Gastrocnemius medialis (tissue), 4 donors: Measurements from ENCODE around the gene APBA2. TPM values are rescaled to one million over a fixed set of nuclear protein-coding genes. Genes with fewer than 3 reads are reported as not detected.
"Not testable (repeated sequence)": the region's sequence is repeated elsewhere in the genome, so short reads cannot be mapped to it uniquely, and the experiment has no call there.

Experiments
- ATAC-seq, 2 donors: fragments of 150-250 bp; one replicate each; pipeline ENCODE4 v1.9.1; 2016
- DNase-seq, 2 donors: peaks; one replicate each; pipeline ENCODE4 v3.0.0-alpha.2; 2019
- H3K27ac ChIP-seq, 4 donors: fragments of 200-600 bp; sonication (generic); 1 replicate in 1 of 4; 2 replicates in 3 of 4; pipeline ENCODE4 v1.5.1; 2016 to 2018; ENCODE audit warnings: mild to moderate bottlenecking in 2 of 4, moderate library complexity in 1 of 4
- H3K27me3 ChIP-seq, 3 donors: fragments of 200-600 bp; sonication (generic) in 2 of 3; 1 replicate in 1 of 3; 2 replicates in 2 of 3; pipeline versions ENCODE4 v1.5.1 to v1.6.0; 2016 to 2019; ENCODE audit warnings: mild to moderate bottlenecking in 1 of 3, moderate library complexity in 1 of 3
- H3K36me3 ChIP-seq, 2 donors: fragments of 200-600 bp; sonication (generic) in 1 of 2; one replicate each; pipeline ENCODE4 v1.5.1; 2017 to 2018
- H3K4me1 ChIP-seq, 2 donors: fragments of 200-600 bp; sonication (generic) in 1 of 2; one replicate each; pipeline ENCODE4 v1.5.1; 2016 to 2017; ENCODE audit warnings: mild to moderate bottlenecking in 2 of 2
- H3K4me3 ChIP-seq, 4 donors: fragments of 200-600 bp; sonication (generic) in 3 of 4; 1 replicate in 1 of 4; 2 replicates in 3 of 4; pipeline ENCODE4 v1.5.1; 2016 to 2019; ENCODE audit warnings: mild to moderate bottlenecking in 2 of 4
- H3K9me3 ChIP-seq, 3 donors: fragments of 200-600 bp; sonication (generic) in 2 of 3; 1 replicate in 1 of 3; 2 replicates in 2 of 3; pipeline ENCODE4 v1.5.1; 2016 to 2019
- POLR2A ChIP-seq, 2 donors: fragments of 450-650 bp; IDR thresholded peaks; one replicate each; pipeline ENCODE4 v1.6.1; 2017; ENCODE audit warnings: antibody characterized with exemption in 2 of 2, mild to moderate bottlenecking in 2 of 2, moderate library complexity in 2 of 2
- in situ Hi-C, 4 donors: fragments of 200-750 bp; cut with MboI; loops; one replicate each; pipeline versions ENCODE4 v1.15.0 to v1.8.0; 2017; ENCODE audit warnings: low sequenced_read_pairs in 4 of 4
- intact Hi-C: fragments of 100-400 bp; cut with DNase I; formaldehyde crosslinking; loops from one replicate; pipeline ENCODE4 v1.15.1; 2023; ENCODE audit warnings: low total_unique reads
- total RNA-seq, 4 donors: library from RNA; depleted of rRNA; stranded (reverse); fragments of >200 nt; gene quantifications; one replicate each; pipeline versions ENCODE4 v1.1.0 to v1.2.3, GENCODE V29; 2016
- TF ChIP-seq, protein P1 (sequence below), 5 experiments: fragments of 450-650 bp in 3 of 5; fragments of 200-600 bp in 2 of 5; sonication (generic) in 2 of 5; IDR thresholded peaks in 4 of 5; conservative IDR thresholded peaks in 1 of 5; 1 replicate in 4 of 5; 2 replicates in 1 of 5; pipeline ENCODE4 v1.5.1; 2016 to 2019; ENCODE audit warnings: antibody characterized with exemption in 5 of 5, mild to moderate bottlenecking in 3 of 5, moderate library complexity in 3 of 5

The APBA2 gene
- total RNA-seq, 4 donors from 2014 or later: 0.19 to 0.31 TPM; not detected in 2

DNA sequence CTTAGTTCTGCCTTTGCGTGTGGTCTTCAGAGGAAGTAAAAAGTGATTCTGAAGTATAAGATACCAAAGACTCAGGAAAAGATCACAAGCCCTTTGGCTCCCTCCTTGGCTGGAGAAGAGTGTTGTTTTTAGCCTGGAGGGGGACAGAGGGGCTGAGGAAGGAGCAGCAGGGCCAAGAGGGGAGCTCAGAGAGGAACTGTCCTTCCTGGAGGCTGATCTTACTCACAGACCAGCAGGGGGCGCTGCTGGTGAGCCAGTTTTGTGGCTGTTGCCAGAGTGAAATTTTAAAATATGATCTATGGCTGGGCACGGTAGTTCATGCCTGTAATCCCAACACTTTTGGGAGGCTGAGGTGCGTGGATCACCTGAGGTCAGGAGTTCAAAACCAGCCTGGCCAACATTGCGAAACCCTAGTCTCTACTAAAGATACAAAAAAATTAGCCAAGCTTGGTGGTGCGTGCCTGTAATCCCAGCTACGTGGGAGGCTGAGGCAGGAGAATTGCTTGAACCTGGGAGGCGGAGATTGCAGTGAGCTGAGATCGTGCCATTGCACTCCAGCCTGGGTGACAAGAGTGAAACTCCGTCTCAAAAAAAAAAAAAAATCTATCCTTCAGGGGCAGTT, 216.5 kb downstream of the APBA2 start:
- H3K4me3 ChIP-seq, H3K27me3 ChIP-seq, ATAC-seq, H3K9me3 ChIP-seq, in situ Hi-C loops, H3K4me1 ChIP-seq, intact Hi-C loops, H3K27ac ChIP-seq, DNase-seq, H3K36me3 ChIP-seq: not testable (repeated sequence)
- TF ChIP-seq, protein P1, sequence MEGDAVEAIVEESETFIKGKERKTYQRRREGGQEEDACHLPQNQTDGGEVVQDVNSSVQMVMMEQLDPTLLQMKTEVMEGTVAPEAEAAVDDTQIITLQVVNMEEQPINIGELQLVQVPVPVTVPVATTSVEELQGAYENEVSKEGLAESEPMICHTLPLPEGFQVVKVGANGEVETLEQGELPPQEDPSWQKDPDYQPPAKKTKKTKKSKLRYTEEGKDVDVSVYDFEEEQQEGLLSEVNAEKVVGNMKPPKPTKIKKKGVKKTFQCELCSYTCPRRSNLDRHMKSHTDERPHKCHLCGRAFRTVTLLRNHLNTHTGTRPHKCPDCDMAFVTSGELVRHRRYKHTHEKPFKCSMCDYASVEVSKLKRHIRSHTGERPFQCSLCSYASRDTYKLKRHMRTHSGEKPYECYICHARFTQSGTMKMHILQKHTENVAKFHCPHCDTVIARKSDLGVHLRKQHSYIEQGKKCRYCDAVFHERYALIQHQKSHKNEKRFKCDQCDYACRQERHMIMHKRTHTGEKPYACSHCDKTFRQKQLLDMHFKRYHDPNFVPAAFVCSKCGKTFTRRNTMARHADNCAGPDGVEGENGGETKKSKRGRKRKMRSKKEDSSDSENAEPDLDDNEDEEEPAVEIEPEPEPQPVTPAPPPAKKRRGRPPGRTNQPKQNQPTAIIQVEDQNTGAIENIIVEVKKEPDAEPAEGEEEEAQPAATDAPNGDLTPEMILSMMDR (IDR thresholded peaks at IDR 0.05 in 4 of 5, conservative IDR thresholded peaks at IDR 0.05 in 1 of 5): peak in 2 of 5 experiments; percentile 14 to 15

- intact Hi-C loops: no loop called here
- TF ChIP-seq, protein P1 (IDR thresholded peaks at IDR 0.05 in 4 of 5, conservative IDR thresholded peaks at IDR 0.05 in 1 of 5): no peak
- TF ChIP-seq POLR2A (IDR thresholded peaks at IDR 0.05): no peak
- DNase-seq (no peak), ATAC-seq (no peak)
- in situ Hi-C loops: no loop called here
- Histone ChIP-seq H3K27ac (no peak overlapping the region), H3K36me3 (no peaks in the 10 kb centered on the region), H3K27me3 (peaks cover 0 to 3% (median 3%) of the 10 kb centered on the region in 3 donors), H3K4me1 (no peaks in the 10 kb centered on the region), H3K9me3 (no peaks in the 10 kb centered on the region), H3K4me3 (peak overlapping the region in 3 of 4 donors; percentile 25 to 37 (median 29))
Measured at GRCh38 chr15:29102911-29103823, 217.4 kb downstream of the APBA2 start.

GRCh38 chr15:29103824-29104565, 218.2 kb downstream of the APBA2 start:
- DNase-seq: no peak
- peaks cover 0 to 3% (median 3%) of the 10 kb centered on the region in 3 donors for H3K27me3 ChIP-seq
- no peak overlapping the region for H3K27ac ChIP-seq
- no peaks in the 10 kb centered on the region for H3K9me3 ChIP-seq
- no peaks in the 10 kb centered on the region for H3K36me3 ChIP-seq
- intact Hi-C loops: no loop called here
- H3K4me1 ChIP-seq: no peaks in the 10 kb centered on the region
- H3K4me3 ChIP-seq: peak overlapping the region in 3 of 4 donors; percentile 25 to 37 (median 29)
- TF ChIP-seq, protein P1 (IDR thresholded peaks at IDR 0.05 in 4 of 5, conservative IDR thresholded peaks at IDR 0.05 in 1 of 5): peak; percentile 17 to 53 (median 46)
- no peak for TF ChIP-seq POLR2A (IDR thresholded peaks at IDR 0.05)
- in situ Hi-C loops: no loop called here
- no peak for ATAC-seq

- Histone ChIP-seq H3K36me3 (no peaks in the 10 kb centered on the region), H3K27ac (no peak overlapping the region), H3K4me3 (no peak overlapping the region), H3K4me1 (no peaks in the 10 kb centered on the region), H3K27me3 (peaks cover 0 to 3% (median 3%) of the 10 kb centered on the region in 3 donors), H3K9me3 (no peaks in the 10 kb centered on the region)
- in situ Hi-C loops (no loop called here), intact Hi-C loops (no loop called here)
- no peak for TF ChIP-seq POLR2A (IDR thresholded peaks at IDR 0.05)
- TF ChIP-seq, protein P1 (IDR thresholded peaks at IDR 0.05 in 4 of 5, conservative IDR thresholded peaks at IDR 0.05 in 1 of 5): no peak
- DNase-seq (no peak), ATAC-seq (no peak)
Measured at GRCh38 chr15:29104566-29104880, 218.7 kb downstream of the APBA2 start.
